Measurements from ENCODE around the gene SLC23A3. TPM values are rescaled to one million over a fixed set of nuclear protein-coding genes. Genes with fewer than 3 reads are reported as not detected.
A peak's percentile ranks its signal among the peaks of the same experiment; 100 is the strongest.

Gene SLC23A3
- total RNA-seq, 1 donor from 2014 or later, result 2.0 TPM

GRCh38 chr2:219176818-219177551 is 7.2 kb upstream of the SLC23A3 start, which contains the start of gene CNPPD1:
TSS of gene CNPPD1 (minus strand) at chr2:219176925. CDS start at chr2:219176828, 97 bp downstream.
- peak; percentile 79 to 86 for DNase-seq (ENCODE audit: low read depth in 2 of 2)

- DNase-seq (ENCODE audit: low read depth in 2 of 2), result peak; percentile 40 to 45
Measured at GRCh38 chr2:219175928-219176817, 6.3 kb upstream of the SLC23A3 start.

GRCh38 chr2:219175486-219175885 is 5.7 kb upstream of the SLC23A3 start:
- DNase-seq (ENCODE audit: low read depth in 2 of 2), result no peak

- DNase-seq (ENCODE audit: low read depth in 2 of 2), result no peak
Measured at GRCh38 chr2:219174801-219175200, 5.0 kb upstream of the SLC23A3 start.

GRCh38 chr2:219174146-219174545 is 4.3 kb upstream of the SLC23A3 start:
- DNase-seq (ENCODE audit: low read depth in 2 of 2), result no peak

- DNase-seq (ENCODE audit: low read depth in 2 of 2), result no peak
Measured at GRCh38 chr2:219173176-219173575, 3.3 kb upstream of the SLC23A3 start.

GRCh38 chr2:219172231-219173154 is 2.7 kb upstream of the SLC23A3 start:
- no peak for DNase-seq (ENCODE audit: low read depth in 2 of 2)

- peak; percentile 53 to 87 for DNase-seq (ENCODE audit: low read depth in 2 of 2)
Measured at GRCh38 chr2:219171231-219171651, 1.4 kb upstream of the SLC23A3 start.

- no peak for DNase-seq (ENCODE audit: low read depth in 2 of 2)
Measured at GRCh38 chr2:219168932-219169331, 897 bp downstream of the SLC23A3 start.

- no peak for DNase-seq (ENCODE audit: low read depth in 2 of 2)
Measured at GRCh38 chr2:219168526-219168925, 1.3 kb downstream of the SLC23A3 start.

GRCh38 chr2:219167997-219168396 is 1.8 kb downstream of the SLC23A3 start:
- DNase-seq (ENCODE audit: low read depth in 2 of 2), result no peak

GRCh38 chr2:219165058-219165911 is 4.5 kb downstream of the SLC23A3 start:
- no peak for DNase-seq (ENCODE audit: low read depth in 2 of 2)

GRCh38 chr2:219163156-219163555 is 6.7 kb downstream of the SLC23A3 start:
- DNase-seq (ENCODE audit: low read depth in 2 of 2), result no peak

GRCh38 chr2:219161097-219161496 is 8.7 kb downstream of the SLC23A3 start:
- no peak for DNase-seq (ENCODE audit: low read depth in 2 of 2)

- DNase-seq (ENCODE audit: low read depth in 2 of 2), result peak; percentile 95 to 96
Measured at GRCh38 chr2:219160186-219161017, 9.4 kb downstream of the SLC23A3 start, which contains the start of gene NHEJ1. TSS of gene NHEJ1 (minus strand) at chr2:219160815. CDS start at chr2:219158362, 2,453 bp downstream.

GRCh38 chr2:219159771-219160185 is 10.1 kb downstream of the SLC23A3 start:
- DNase-seq (ENCODE audit: low read depth in 2 of 2), result no peak

GRCh38 chr2:219158586-219158985 is 11.2 kb downstream of the SLC23A3 start:
- DNase-seq (ENCODE audit: low read depth in 2 of 2), result no peak

- no peak for DNase-seq (ENCODE audit: low read depth in 2 of 2)
Measured at GRCh38 chr2:219158025-219158424, 11.8 kb downstream of the SLC23A3 start.

- DNase-seq (ENCODE audit: low read depth in 2 of 2), result no peak
Measured at GRCh38 chr2:219157396-219157795, 12.4 kb downstream of the SLC23A3 start.

Data from lung microvascular endothelial cell (primary cell).